NCI-H1105 treated with DMSO at 0.1 percent for 48 hours (cell line): ENCODE data around the gene LAPTM4A.

Source experiments
- DNase-seq: peaks from one replicate; lab custom pipeline; 2025; lab: John Stamatoyannopoulos, UW

LAPTM4A gene

DNA sequence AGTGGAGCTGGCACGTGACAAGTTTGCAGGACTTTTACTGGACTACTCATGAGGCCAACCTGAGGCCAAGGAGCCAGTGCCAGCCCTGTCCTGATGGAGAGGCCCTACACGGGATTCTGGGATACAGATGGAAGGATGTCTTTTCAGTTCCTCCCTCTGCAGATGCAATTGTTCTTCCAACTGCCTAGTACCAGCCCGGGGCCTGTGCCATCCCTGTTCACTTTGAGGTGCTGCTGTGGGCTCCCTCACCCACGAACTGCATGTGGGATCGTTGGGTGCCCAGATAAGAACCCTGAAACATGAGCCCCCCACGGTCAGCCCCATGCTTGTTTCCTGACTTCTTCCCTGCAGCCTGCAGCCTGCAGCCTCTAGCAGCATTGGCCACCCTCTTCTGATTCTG, 25.3 kb upstream of the LAPTM4A start:
- DNase-seq: no peak

DNA sequence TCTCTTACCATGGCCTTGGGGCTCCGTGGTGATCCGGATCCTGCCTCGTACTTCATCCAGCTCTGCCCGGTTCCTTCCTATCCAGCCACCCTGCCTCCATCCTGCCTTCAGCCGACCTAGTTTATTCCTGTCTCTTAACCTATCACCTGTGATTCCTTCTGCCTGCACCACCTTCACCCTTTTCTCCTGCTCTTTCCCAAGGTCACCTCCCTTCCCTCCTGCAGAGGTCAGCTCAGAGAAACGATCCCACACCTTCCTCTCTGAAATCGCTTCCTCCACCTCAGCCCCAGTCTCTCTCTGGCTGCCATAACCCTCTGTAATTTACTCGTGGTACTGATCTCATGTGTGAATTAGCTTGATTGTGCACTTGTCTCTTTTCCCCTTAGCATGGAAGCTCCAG, 23.5 kb upstream of the LAPTM4A start:
- no peak for DNase-seq

DNA sequence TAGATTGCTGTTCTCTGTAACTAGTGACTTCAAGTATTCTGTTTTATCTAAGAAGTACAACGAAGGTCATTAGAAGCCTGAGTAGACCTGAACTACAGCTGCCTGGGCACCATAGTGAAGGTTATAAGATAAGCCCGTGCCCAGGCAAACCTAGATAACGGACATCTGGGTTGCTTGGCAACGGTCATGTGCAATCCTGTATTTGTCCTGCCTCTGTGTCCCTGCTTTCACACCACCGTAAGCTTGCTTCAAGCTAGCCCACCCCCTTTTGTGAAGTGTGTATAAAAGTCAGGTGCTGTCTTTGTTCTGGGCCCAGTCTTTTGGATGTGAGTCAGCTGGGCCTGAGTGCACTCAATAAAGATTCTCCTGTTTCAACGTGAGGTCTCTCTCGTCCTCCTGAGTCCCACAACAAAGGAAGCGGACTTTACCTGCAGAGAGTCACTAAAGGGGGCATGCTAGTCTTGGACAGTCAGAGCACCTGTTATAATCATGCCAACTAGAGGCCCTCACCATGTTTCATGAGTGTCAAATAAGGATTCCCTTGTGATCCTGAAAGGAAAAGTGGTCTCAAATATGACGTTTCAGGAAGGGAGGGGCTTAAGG, 22.7 kb upstream of the LAPTM4A start:
- peak; percentile 15 for DNase-seq

DNA sequence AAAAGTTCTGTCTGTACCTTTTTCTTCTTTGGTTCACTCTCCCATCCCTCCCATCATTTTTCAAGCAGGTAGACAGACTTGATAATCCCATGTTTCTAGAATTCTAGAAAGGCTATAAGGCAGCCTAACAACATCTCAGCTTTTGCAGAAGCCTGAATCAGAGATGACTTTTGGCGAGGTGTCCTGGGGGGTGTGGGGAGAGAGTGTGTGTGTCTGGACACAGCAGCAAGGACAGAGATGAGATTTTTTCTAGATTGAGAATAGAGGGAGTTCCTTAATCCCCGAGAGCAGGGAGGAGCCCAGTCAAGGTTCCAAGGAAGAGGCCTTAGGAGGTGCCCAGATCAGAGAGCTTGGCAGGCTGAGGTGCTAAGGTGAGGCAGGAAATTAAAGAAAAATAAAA, 22.0 kb upstream of the LAPTM4A start:
- DNase-seq: no peak

DNA sequence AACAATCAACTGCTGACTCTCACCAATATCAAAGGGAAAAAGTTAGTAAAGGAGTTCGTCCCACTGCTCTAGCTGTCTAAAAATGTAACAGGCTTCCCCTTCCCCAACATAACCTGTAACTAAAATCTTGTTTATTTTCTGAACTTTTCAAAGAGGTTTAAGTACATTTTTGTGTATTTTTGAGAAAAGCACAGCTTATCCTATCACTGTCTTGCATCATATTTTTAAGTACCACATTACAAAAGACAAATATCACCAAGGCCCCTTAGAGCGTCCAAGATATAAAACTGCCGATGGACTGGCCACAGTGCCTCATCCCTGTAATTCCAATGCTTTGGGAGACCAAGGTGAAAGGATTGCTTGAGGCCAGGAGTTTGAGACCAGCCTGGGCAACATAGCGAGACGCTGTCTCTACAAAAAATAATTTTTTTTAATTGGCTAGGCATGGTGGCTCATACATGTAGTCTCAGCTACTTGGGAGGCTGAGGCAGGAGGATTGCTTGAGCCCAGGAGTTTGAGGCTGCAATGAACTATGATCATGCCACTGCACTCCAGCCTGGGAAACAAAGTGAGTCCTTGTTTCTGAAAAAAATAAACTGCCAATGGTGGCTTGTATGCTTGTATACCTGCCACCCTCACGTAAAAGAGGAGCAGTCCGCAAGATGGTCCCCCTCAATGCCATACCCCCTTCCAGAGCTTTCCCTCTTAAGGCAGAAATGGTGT, 21.2 kb upstream of the LAPTM4A start:
- DNase-seq: no peak

DNA sequence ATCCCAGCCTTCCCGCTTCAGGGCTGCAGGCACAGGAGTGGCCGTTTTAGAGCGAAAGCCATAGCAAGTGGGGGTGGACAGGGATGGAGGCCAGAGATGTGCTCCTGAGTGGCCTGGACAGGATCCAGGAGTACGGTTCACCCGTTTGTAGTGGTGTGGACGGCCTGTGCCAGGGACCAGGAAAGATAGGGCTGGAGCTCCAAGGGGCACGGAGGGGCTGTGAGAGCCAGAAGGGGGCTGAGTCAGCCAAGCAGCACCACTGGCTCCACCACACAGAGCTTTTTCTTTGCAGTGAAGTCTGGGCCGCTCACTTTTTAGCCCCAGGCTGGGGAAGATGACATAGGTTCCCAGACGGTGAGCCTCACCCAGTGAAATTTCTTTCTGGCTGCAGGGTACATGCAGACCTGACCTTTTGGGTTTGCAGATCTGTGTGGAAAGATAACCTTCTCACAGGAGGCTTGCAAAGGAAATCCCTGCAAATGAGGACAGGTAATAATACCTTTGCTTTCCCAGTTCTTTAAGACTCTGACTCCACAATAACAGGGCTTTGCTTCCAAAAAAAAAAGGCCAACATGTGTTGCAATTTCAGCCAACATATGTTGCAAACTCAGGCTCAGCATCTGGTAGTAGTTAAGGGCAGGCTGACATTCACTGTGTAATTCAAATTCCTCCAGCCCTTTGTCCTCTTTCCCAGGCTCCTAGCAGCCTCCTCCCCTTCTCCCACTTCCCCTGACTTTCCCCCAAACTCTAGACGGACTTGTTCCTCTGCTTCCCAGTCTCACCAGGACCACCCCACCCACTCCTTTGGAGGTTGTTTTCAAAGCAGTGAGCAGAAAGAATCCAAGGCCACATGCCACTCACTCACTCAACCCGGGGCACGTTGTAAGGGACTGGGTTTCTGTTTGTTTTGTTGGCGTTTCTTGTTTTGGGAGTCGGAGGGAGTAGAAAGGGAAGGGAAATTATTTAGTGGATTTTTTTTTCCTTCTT, 20.3 kb upstream of the LAPTM4A start:
- no peak for DNase-seq

DNA sequence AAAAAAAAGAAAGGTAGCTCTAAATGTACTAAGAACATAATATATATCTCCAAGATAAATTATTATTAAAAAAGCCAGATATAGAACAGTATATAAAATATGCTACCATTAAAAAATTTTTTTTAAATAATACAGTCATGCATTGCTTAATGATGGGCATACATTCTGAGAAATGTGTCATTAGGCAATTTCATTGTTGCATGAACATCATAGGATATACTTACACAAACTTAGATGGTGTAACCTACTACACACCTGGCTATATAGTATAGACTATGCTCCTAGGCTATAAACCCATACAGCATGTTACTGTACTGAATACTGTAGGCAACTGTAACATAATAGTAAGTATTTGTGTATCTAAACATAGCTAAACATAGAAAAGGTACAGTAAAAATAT, 18.3 kb upstream of the LAPTM4A start:
- no peak for DNase-seq

DNA sequence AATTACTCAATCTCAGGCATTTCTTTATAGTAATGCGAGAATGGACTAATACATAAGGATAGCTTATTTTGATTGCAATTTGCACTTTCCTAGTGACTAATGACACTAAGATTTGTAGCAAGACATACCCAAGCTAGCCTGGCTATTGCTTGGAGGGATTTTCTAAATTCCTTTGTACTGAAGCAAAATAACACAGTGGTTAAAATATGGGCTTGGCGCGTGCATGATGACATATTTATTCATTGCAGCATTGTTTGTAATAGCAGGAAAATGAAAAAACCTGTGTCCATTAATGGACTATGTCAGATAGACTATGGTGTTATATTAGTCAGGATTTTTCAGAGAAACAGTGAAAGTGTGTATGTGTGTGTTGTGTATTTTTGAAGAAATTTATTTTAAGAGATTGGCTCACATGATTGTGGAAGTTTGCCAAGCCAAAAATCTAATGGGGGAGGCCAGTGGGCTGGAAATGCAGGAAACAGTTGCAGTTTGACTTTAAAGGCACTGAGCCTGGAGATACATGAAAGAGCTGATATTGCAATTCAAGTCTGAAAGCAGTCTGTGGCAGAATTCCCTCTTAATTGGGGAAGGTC, 16.7 kb upstream of the LAPTM4A start:
- DNase-seq: no peak

DNA sequence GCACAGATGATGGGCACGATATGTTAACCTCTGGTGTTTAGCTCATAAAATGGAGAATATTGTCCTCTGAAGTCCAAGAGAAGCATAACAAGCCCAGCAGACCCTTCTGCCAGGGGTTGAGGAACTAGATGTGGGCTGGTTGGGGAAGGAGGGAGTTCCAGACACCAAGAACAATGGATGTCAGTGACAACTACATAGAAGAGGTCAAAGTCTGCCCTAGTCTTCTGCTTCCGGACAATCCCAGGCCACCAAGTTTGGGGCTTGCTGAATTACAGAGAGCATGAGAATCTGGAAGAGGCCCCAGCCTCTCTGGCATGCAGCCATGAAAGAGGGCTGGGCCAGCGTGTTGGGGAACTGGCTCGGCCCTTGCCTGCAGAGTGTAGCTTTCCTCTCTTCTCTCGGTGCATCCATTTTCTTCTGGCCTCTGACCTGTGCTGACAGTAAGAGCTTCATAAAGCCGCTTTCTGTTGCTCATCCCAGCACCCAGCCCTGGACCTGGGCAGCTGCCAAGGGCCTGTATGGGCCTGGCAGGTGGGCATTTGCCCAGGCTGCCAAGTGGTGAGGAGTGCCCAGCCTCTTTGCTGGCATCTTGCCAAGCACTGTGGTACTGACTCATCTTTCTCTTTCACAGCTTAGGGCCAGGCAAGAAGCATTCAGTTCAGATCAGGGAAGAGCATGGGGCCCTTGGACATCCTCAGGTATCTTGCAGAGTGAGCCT, 14.6 kb upstream of the LAPTM4A start:
- peak; percentile 91 for DNase-seq

DNA sequence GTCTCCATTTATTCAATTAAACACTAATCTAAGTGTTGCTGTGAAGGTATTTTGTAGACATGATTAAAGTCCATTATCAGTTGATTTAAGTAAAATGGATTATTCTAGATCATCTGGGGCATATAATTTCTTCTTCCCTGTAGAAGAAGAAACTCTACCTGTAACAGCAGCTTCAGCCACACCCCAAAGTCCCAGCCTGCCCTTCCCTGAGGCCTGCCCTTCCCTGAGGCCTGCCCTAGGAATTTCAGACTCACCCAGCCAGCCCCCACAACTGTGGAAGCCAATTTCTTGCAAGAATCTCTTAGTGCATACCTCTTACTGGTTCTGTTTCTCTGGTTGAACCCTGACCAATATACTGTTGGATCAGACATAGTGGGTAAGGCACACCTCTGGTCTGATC, 13.4 kb upstream of the LAPTM4A start:
- no peak for DNase-seq

DNA sequence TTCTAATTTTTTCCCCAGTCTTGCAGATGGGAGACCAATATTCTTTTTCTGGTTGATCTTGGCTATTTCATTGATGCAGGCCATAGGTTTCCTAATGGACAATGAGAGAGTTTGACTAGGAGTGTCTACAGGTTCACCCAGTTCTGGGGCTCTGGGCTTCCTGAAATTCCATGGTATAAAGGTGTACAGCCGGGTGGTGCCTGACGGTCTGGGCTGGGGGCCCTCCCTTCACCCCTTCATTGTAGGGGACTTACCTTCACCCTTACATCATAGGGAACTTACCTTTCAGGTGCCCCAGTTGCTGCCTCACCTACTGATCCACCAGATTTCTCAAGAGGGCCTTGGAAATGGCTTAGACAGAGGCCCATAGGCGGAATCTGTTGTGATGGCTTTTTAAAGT, 13.0 kb upstream of the LAPTM4A start:
- DNase-seq: no peak

DNA sequence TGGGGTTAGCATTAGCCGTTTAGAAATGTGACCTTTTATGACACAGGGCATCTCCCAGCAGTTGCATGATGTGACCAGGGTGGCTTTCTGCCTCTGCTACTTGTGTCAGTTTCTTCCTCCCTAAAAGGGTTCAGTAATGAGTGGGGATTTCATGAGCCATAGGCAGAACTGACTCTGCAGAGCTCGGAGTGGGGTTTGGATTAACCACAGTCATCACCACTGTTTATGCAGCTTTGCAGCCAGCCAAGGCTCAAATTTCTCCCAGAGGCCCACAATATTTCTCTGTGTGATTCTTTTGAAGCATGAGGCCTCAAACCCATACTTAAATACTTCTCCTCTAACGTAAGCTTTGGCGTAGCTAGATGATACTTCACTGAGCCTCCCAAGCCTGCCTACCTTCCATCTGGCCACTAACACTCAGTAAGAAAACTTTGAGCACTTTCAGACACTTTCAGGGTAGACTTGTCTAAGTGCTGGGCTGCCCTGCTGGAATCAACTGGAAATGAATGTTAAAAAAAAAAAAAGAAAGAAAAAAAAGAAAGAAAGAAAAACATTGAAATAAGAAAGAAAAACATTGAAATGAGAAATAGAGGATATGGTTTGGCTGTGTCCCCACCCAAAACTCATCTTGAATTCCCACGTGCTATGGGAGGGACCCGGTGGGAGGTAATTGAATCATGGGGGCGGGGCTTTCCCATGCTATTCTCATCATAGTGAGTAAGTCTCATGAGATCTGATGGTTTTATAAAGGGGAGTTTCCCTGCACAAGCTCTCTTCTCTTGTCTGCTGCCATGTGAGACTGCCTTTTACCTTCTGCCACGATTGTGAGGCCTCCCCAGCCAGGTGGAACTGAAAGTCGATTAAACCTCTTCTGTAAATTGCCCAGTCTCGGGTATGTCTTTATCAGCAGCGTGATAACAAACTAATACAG, 11.5 kb upstream of the LAPTM4A start:
- DNase-seq: no peak

DNA sequence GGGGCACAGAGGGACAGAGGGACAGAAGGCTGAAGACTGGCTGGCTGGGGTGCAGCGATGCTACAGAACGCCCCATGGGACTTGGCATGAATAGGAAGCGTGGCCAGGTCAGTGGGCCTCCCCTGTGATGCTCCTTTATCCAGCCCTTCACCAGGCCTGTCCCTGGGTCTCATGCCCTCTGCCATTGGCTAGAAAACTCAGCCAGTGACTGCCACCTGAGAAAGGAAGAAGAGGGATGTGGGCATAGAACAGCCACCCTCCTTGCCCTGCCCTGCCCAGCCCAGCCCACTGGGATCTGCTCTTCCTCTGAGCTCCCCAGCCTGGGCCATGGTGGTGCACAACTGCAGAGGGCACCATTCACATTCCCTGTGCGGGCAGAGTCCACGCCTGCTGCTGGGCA, 10.5 kb upstream of the LAPTM4A start:
- DNase-seq: no peak

DNA sequence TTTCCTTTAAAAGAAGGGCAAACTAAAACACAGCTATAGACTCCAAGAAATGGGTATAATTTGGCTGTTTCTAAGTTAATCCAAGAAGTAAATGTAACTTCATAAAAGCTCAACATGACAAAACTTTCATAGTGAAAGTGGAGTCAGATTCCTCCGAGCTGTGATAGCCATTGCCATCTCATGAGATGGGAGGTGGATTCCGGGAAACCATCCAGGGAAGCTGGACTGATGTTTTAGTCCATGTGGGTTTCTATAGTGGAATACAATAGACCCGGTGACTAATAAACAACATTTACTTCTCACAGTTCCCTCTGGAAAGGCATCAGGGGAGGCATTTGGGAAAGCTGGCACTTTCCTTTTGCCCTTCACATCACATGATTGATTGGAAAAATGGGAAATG, 10.0 kb upstream of the LAPTM4A start:
- DNase-seq: no peak

DNA sequence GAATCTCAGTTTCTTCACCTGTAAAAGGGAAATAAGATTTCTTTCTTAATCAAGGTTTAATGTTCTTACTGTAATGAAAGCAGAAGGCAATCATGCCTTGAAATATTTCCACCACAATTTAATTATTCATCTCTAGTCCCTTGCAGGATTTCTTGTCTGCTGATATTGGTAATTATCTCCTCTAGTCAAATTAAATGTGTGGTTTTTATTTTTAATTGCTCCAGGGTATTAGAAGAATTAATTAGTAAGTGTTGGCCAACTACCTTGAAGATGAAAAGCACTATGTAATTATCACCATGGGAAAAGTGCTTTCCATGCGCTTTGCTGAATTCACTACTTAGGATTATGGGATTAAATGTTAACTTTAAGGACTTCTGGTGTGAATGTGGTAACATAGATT, 8.7 kb upstream of the LAPTM4A start:
- no peak for DNase-seq

DNA sequence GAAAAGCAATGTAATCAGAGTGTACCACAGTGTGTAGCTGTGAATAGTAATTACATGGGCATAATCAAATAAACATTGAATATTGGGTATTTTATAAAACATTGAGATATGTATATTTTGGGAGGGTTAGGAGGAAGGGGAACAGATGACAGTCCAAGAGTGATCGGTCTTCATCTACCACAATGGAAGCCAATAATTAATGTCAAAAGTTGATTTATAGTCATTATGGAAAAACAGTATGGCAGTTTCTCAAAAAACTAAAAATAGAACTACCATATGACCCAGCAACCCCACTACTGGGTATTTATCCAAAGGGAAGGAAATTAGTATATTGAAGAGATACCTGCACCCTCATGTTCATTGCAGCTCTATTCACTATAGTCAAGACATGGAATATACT, 5.8 kb upstream of the LAPTM4A start:
- DNase-seq: no peak

DNA sequence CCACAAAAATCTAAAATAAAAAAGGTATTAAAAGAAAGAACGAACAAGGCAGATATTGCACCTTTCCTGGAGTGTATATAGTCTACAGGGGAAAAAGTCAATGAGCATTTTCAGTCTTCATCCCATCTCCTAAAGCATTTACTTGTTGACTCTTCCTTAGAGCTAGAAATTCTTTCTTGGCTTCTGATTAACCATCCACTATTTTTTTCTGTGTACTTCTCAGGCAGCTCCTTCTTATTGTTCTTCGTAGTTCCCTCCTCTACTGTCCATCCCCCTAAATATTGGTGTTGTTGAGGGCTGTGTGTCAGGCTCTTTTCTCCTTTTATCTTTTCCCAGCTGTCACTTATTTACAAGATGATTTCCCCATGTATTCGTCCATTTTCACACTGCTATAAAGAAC, 3.5 kb upstream of the LAPTM4A start:
- no peak for DNase-seq

DNA sequence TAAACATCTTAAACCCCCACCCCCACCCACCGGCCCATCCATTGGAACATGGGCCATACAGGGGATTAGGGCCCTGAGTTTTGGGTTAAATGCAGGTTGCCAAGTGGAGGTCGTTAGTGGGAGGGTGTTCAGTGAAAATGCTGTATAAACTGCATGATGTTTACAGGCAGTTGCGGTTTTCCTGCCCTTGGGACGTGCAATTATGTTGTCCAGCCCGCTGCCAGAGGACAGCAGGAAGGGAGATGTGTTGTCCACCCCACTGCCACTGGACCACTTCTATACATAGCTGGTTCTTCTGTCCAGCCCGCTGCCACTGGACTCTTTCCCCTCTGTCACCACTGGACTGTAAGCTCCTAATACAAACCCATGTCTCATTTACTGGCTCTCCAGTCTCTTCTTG, 2.7 kb upstream of the LAPTM4A start:
- DNase-seq: no peak

DNA sequence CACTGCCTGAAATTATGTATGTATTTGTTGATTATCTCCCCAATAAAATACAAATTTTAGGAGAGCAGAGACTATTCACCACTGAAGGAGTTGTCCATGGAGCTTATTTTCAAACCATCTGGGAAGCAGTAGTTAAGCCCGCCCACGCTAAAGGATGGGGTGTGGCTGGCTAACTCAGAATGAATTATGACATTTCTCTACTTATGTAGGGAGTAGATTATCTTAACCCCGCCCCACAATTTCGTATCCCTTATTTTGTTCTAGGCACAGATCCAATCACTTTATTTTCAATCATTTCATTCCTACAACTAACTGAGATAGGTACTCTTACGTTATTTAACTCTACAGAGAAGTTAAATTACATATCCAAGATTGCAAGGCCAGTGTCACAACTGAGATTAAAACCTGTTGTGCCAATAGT, 1.4 kb upstream of the LAPTM4A start:
- peak; percentile 67 for DNase-seq

DNA sequence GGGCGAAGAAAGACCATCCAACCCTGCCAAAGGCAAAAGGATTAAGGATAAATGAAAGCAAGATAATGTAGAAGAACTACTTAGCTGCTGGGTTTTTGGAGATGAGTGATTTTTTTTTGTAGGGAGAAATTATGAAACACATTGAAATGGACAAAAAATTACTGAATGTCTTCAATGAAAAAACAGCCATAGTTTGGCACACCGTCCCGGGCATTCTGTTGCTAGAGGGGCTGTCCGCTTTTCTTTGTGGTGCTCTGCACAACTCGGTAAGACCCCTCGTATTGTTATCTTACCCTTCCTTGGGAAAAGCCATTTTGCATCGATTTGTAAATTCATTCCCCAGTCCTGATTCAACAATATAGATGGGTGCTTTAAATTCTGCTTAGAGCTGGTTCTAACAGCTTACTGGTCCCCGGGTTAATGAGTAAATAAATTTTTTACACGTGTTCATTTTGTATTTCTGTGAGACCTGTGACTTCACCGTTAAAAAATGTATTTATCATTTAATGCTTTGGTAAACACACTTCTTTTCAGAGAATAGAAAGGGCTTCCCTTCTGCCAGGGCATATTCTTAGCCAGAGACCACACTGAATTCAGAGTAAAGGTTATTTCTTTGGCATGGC, 912 bp upstream of the LAPTM4A start:
- peak; percentile 56 for DNase-seq
